Mesendoderm (in vitro differentiated cells): ENCODE data around the gene ATXN7L1.

ENCODE experiments used
- DNase-seq: peaks from one replicate; pipeline ENCODE4 v3.0.0; 2013
- H2AK5ac ChIP-seq: 2 replicates; pipeline ENCODE4 v1.6.1; 2013; ENCODE audit warnings: low read length, inconsistent platforms
- H2BK120ac ChIP-seq: 2 replicates; pipeline ENCODE4 v1.6.1; 2013; ENCODE audit warnings: low read depth, mild to moderate bottlenecking, low read length, moderate library complexity, mixed read lengths
- H2BK15ac ChIP-seq: replicated peaks from 2 replicates; pipeline ENCODE4 v1.6.1; 2013; ENCODE audit warnings: low read depth, mild to moderate bottlenecking, moderate library complexity
- H2BK5ac ChIP-seq: 2 replicates; pipeline ENCODE4 v1.6.1; 2013; ENCODE audit warnings: low read length, inconsistent platforms
- H3K18ac ChIP-seq: 2 replicates; pipeline ENCODE4 v1.6.1; 2013; ENCODE audit warnings: mild to moderate bottlenecking, low read length, mixed read lengths
- H3K23ac ChIP-seq: one replicate; pipeline ENCODE4 v1.6.1; 2013; ENCODE audit warnings: low read length
- H3K27ac ChIP-seq: 2 replicates; pipeline ENCODE4 v1.5.1; 2013; ENCODE audit warnings: low read depth, mild to moderate bottlenecking, inconsistent platforms, low read length, moderate library complexity
- H3K27me3 ChIP-seq: 2 replicates; pipeline ENCODE4 v1.6.1; 2013; ENCODE audit warnings: low read length, control low read depth, mild to moderate bottlenecking, inconsistent platforms; ENCODE audit not compliant: insufficient read depth, poor library complexity
- H3K36me3 ChIP-seq: 2 replicates; pipeline ENCODE4 v1.6.1; 2013; ENCODE audit warnings: low read length, inconsistent platforms; ENCODE audit not compliant: control insufficient read depth, insufficient read depth
- H3K4ac ChIP-seq: one replicate; pipeline ENCODE4 v1.6.1; 2013; ENCODE audit warnings: low read depth, mild to moderate bottlenecking, low read length, moderate library complexity
- H3K4me1 ChIP-seq: 2 replicates; pipeline ENCODE4 v1.6.1; 2013; ENCODE audit warnings: low read depth, low read length, inconsistent platforms; ENCODE audit not compliant: control insufficient read depth
- H3K4me2 ChIP-seq: 2 replicates; pipeline ENCODE4 v1.6.1; 2013; ENCODE audit warnings: low read length
- H3K4me3 ChIP-seq: 2 replicates; pipeline ENCODE4 v1.5.1; 2013; ENCODE audit warnings: mild to moderate bottlenecking, low read length
- H3K56ac ChIP-seq: one replicate; pipeline ENCODE4 v1.6.1; 2013; ENCODE audit warnings: low read length
- H3K79me1 ChIP-seq: 2 replicates; pipeline ENCODE4 v1.6.1; 2013; ENCODE audit warnings: low read length, inconsistent platforms
- H3K79me2 ChIP-seq: 2 replicates; pipeline ENCODE4 v1.6.1; 2013; ENCODE audit warnings: mild to moderate bottlenecking, low read length; ENCODE audit not compliant: control insufficient read depth, insufficient read depth
- H3K9ac ChIP-seq: 2 replicates; pipeline ENCODE4 v1.6.1; 2013; ENCODE audit warnings: low read length, inconsistent platforms
- H4K5ac ChIP-seq: one replicate; pipeline ENCODE4 v1.6.1; 2013; ENCODE audit warnings: low read length
- H4K8ac ChIP-seq: one replicate; pipeline ENCODE4 v1.6.1; 2013; ENCODE audit warnings: low read depth, mild to moderate bottlenecking, control low read depth, low read length, moderate library complexity
- WGBS: extraction: QIAGEN DNeasy Blood & Tissue Kit; methylation state at CpG from one replicate; pipeline ENCODE4 v1.1.7; 2013; ENCODE audit warnings: low lambda C conversion rate, missing lambda C conversion rate; ENCODE audit not compliant: insufficient coverage; ENCODE audit errors: extremely low coverage; 5-methylcytosine and 5-hydroxymethylcytosine counted together

The ATXN7L1 gene

DNA sequence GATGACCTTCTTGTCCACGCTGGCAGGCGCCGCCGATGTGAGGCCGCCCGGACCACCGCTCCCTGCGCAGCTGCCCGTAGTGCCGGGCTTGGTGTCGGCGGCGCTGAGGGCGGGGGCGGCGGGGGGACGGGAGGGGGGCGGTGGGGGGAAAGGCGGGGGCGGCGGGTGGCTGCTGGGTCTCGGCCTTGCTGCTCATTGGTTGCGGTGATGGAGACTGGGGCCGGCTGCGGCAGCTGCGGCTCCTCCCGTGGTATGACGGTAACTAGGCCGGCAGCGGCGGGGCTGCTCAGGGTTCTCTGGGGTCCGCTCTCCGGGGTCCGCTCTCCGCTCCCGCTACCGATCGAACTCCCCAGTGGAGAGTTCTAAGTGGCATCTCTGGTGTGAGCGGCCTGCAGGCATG lies 293.3 kb downstream of the ATXN7L1 start:
- no peaks in the 10 kb centered on the region for H3K27me3 ChIP-seq
- no peak overlapping the region for H4K5ac ChIP-seq
- no peak overlapping the region for H3K23ac ChIP-seq
- no peak overlapping the region for H3K9ac ChIP-seq
- no peak overlapping the region for H3K56ac ChIP-seq
- H3K79me1 ChIP-seq = no peaks in the 10 kb centered on the region
- H3K36me3 ChIP-seq = no peaks in the 10 kb centered on the region
- no CpG with 5 or more reads among the region's 39 CpGs for WGBS
- DNase-seq = no peak
- no peak overlapping the region for H2BK15ac ChIP-seq
- no peaks in the 10 kb centered on the region for H3K79me2 ChIP-seq
- H3K27ac ChIP-seq = no peak overlapping the region
- peak overlapping the region; percentile 40 for H4K8ac ChIP-seq
- H3K4me3 ChIP-seq = no peak overlapping the region
- H2AK5ac ChIP-seq = no peak overlapping the region
- no peak overlapping the region for H2BK5ac ChIP-seq
- H3K4ac ChIP-seq = no peak overlapping the region
- H2BK120ac ChIP-seq = no peak overlapping the region
- H3K4me1 ChIP-seq = no peaks in the 10 kb centered on the region
- no peak overlapping the region for H3K18ac ChIP-seq
- H3K4me2 ChIP-seq = no peak overlapping the region

GRCh38 chr7:105581066-105581811 lies 295.2 kb downstream of the ATXN7L1 start, which contains the start of gene EFCAB10:
TSS of gene EFCAB10 (minus strand) at chr7:105581493. CDS start at chr7:105581463, 30 bp downstream.
- H3K4me2 ChIP-seq = peak within 1 kb of the TSS; percentile 88
- H3K36me3 ChIP-seq = no peaks in the 10 kb centered on the region
- H3K27ac ChIP-seq = peak within 1 kb of the TSS; percentile 52
- no peak within 1 kb of the TSS for H2AK5ac ChIP-seq
- H3K4me3 ChIP-seq = peak within 1 kb of the TSS; percentile 44
- H4K8ac ChIP-seq = no peak within 1 kb of the TSS
- H3K79me2 ChIP-seq = no peaks in the 10 kb centered on the region
- H2BK5ac ChIP-seq = peak within 1 kb of the TSS; percentile 71
- WGBS = no CpG with 5 or more reads among the region's 36 CpGs
- H3K4me1 ChIP-seq = no peaks in the 10 kb centered on the region
- peak within 1 kb of the TSS; percentile 92 for H3K56ac ChIP-seq
- H3K9ac ChIP-seq = peak within 1 kb of the TSS; percentile 77
- H4K5ac ChIP-seq = peak within 1 kb of the TSS; percentile 88
- H3K4ac ChIP-seq = no peak within 1 kb of the TSS
- H3K23ac ChIP-seq = no peak within 1 kb of the TSS
- peak; percentile 97 for DNase-seq
- no peak within 1 kb of the TSS for H2BK15ac ChIP-seq
- H3K79me1 ChIP-seq = no peaks in the 10 kb centered on the region
- H3K18ac ChIP-seq = no peak within 1 kb of the TSS
- H3K27me3 ChIP-seq = no peaks in the 10 kb centered on the region
- no peak within 1 kb of the TSS for H2BK120ac ChIP-seq

DNA sequence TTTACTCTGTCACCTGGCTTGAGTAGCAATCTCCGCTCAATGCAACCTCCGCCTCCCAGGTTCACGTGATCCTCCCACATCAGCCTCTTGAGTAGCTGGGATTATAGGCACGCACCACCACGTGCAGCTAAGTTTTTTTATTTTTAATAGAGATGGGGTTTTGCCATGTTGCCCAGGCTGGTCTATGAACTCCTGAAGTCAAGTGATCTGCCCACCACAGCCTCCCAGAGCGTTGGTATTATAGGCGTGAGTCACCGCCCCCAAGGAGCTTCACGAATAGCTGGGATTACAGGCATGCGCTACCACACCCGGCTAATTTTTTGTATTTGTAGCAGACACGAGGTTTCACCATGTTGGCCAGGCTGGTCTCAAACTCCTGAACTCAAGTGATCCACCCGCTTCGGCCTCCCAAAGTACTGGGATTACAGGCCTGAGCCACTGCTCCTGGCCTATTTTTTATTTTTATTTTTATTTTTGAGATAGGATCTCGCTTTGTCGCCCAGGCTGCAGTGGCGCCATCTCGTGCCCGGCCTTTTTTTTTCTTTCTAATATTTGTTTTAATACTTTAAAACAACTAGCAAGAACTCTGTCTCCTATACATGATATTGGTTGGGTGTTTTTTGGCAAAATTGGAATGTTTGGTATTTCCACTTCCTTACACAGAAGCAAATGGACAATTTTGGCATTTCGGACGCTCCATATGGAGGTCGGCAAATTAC lies 296.2 kb downstream of the ATXN7L1 start:
- no peak overlapping the region for H3K4me3 ChIP-seq
- peak; percentile 68 for DNase-seq
- no peak overlapping the region for H3K9ac ChIP-seq
- H3K4ac ChIP-seq = no peak overlapping the region
- H3K4me1 ChIP-seq = no peaks in the 10 kb centered on the region
- no peak overlapping the region for H2AK5ac ChIP-seq
- no peak overlapping the region for H3K4me2 ChIP-seq
- no peaks in the 10 kb centered on the region for H3K27me3 ChIP-seq
- no peak overlapping the region for H2BK5ac ChIP-seq
- H3K27ac ChIP-seq = no peak overlapping the region
- no CpG with 5 or more reads among the region's 22 CpGs for WGBS
- H3K23ac ChIP-seq = no peak overlapping the region
- H2BK15ac ChIP-seq = no peak overlapping the region
- no peak overlapping the region for H4K5ac ChIP-seq
- H4K8ac ChIP-seq = no peak overlapping the region
- H3K79me1 ChIP-seq = no peaks in the 10 kb centered on the region
- H2BK120ac ChIP-seq = no peak overlapping the region
- H3K56ac ChIP-seq = no peak overlapping the region
- H3K36me3 ChIP-seq = no peaks in the 10 kb centered on the region
- H3K18ac ChIP-seq = no peak overlapping the region
- no peaks in the 10 kb centered on the region for H3K79me2 ChIP-seq

DNA sequence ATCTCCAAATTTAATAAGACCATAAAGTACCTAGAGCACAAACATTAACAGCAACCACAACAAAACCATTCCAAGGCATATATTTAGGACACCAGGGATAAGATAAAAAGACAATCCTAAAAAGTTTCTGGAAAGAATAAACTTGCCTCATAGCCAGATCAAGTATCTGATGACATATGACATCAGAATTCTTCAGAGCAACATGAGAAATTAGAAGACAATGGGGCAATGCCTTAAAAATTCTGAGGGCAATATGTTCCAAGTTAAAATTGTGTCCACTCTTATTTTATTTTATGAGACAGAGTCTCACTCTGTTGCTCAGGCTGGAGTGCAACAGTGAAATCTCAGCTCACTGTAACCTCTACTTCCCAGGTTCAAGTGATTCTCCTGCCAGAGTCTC lies 297.9 kb downstream of the ATXN7L1 start:
- no peak overlapping the region for H3K56ac ChIP-seq

DNA sequence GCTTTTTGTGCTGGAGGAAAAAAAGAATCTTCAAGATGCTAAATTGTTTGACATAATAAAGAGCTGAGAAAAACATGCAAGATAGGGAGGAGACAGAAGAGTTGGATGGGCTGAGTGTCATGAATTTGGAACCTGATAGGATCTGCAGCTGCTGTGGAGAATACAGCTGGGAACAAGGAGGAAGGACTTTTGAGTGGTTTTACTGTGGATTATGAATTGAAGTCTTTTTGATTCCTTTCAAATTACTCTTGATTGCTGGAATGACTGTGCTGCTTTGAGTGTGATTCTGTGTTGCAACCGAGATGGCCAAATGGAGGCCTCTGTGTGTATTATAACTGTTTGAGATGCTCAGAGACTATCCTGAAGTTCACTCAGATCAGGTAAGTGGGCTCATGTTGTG lies 299.1 kb downstream of the ATXN7L1 start:
- Histone ChIP-seq H3K4me3 (no peak overlapping the region), H3K56ac (no peak overlapping the region), H3K23ac (no peak overlapping the region), H2AK5ac (no peak overlapping the region), H3K79me1 (no peaks in the 10 kb centered on the region), H3K9ac (no peak overlapping the region), H3K4me2 (no peak overlapping the region), H2BK15ac (no peak overlapping the region), H3K79me2 (no peaks in the 10 kb centered on the region), H3K4me1 (no peaks in the 10 kb centered on the region), H3K36me3 (no peaks in the 10 kb centered on the region), H2BK120ac (no peak overlapping the region), H3K4ac (no peak overlapping the region), H4K8ac (no peak overlapping the region), H3K27me3 (no peaks in the 10 kb centered on the region), H3K27ac (no peak overlapping the region), H4K5ac (no peak overlapping the region), H3K18ac (no peak overlapping the region), H2BK5ac (no peak overlapping the region)
- DNase-seq = no peak
- WGBS = no CpG with 5 or more reads among the region's 1 CpG

More for the DNA sequence above, 297.9 kb downstream of the ATXN7L1 start:
- Histone ChIP-seq H3K79me2 (no peaks in the 10 kb centered on the region), H2BK5ac (no peak overlapping the region), H3K36me3 (no peaks in the 10 kb centered on the region), H3K4me3 (no peak overlapping the region), H2BK15ac (no peak overlapping the region), H3K9ac (no peak overlapping the region), H4K5ac (no peak overlapping the region), H4K8ac (no peak overlapping the region), H3K27me3 (no peaks in the 10 kb centered on the region), H3K4me1 (no peaks in the 10 kb centered on the region), H3K23ac (no peak overlapping the region), H2AK5ac (no peak overlapping the region), H3K4ac (no peak overlapping the region), H3K79me1 (no peaks in the 10 kb centered on the region), H3K4me2 (no peak overlapping the region), H3K18ac (no peak overlapping the region), H3K27ac (no peak overlapping the region), H2BK120ac (no peak overlapping the region)
- DNase-seq = no peak
